KMS-11 (cell line): ENCODE results near the gene DACT2.

ENCODE experiments used
- H2AFZ ChIP-seq: fragments of 200-600 bp; sonication (generic); 2 replicates; pipeline ENCODE4 v1.6.1; 2016; ENCODE audit warnings: antibody characterized with exemption, mixed run types, low read depth
- H3K27ac ChIP-seq: fragments of 200-600 bp; sonication (generic); 2 replicates; pipeline ENCODE4 v1.6.1; 2016; ENCODE audit warnings: mild to moderate bottlenecking, mixed run types
- H3K27me3 ChIP-seq: fragments of 200-600 bp; sonication (generic); 2 replicates; pipeline ENCODE4 v1.6.1; 2017; ENCODE audit warnings: mild to moderate bottlenecking, low read depth, mixed run types, moderate library complexity; ENCODE audit not compliant: insufficient read depth
- H3K36me3 ChIP-seq: fragments of 200-600 bp; sonication (generic); 2 replicates; pipeline ENCODE4 v1.6.1; 2017; ENCODE audit warnings: mild to moderate bottlenecking, mixed run types; ENCODE audit not compliant: insufficient read depth
- H3K4me1 ChIP-seq: fragments of 200-600 bp; sonication (generic); 2 replicates; pipeline ENCODE4 v1.6.1; 2016; ENCODE audit warnings: mild to moderate bottlenecking, low read depth, mixed run types; ENCODE audit not compliant: poor library complexity, severe bottlenecking
- H3K4me2 ChIP-seq: fragments of 200-600 bp; sonication (generic); 2 replicates; pipeline ENCODE4 v1.7.0; 2016; ENCODE audit warnings: mild to moderate bottlenecking, mixed run types
- H3K4me3 ChIP-seq: fragments of 200-600 bp; sonication (generic); IDR thresholded peaks from 2 replicates; pipeline ENCODE4 v1.6.1; 2017; ENCODE audit warnings: low read depth, low read length, mixed read lengths; ENCODE audit not compliant: insufficient read depth
- H3K79me2 ChIP-seq: fragments of 200-600 bp; sonication (generic); 2 replicates; pipeline ENCODE4 v1.6.1; 2016; ENCODE audit warnings: low read depth, mixed run types; ENCODE audit not compliant: insufficient read depth
- H3K9ac ChIP-seq: fragments of 200-600 bp; sonication (generic); 2 replicates; pipeline ENCODE4 v1.6.1; 2016; ENCODE audit warnings: mild to moderate bottlenecking, mixed run types
- H4K20me1 ChIP-seq: fragments of 200-600 bp; sonication (generic); 2 replicates; pipeline ENCODE4 v1.6.1; 2016; ENCODE audit warnings: mild to moderate bottlenecking, mixed run types; ENCODE audit not compliant: insufficient read depth
- TF ChIP-seq, protein P1 (sequence below): fragments of 200-600 bp; sonication (generic); conservative IDR thresholded peaks from 2 replicates; pipeline ENCODE4 v1.6.1; 2017; ENCODE audit warnings: low read depth, mild to moderate bottlenecking, antibody characterized with exemption, low read length, moderate library complexity, mixed read lengths

The DACT2 gene

GRCh38 chr6:168275168-168275567 lies 44.4 kb downstream of the DACT2 start:
- Histone ChIP-seq H3K36me3 (no peaks in the 10 kb centered on the region), H3K27me3 (no peaks in the 10 kb centered on the region), H3K27ac (no peak overlapping the region), H3K4me1 (no peaks in the 10 kb centered on the region), H3K4me3 (no peak overlapping the region), H4K20me1 (no peaks in the 10 kb centered on the region), H3K79me2 (no peaks in the 10 kb centered on the region), H2AFZ (no peak overlapping the region), H3K9ac (no peak overlapping the region), H3K4me2 (no peak overlapping the region)
- TF ChIP-seq, protein P1, sequence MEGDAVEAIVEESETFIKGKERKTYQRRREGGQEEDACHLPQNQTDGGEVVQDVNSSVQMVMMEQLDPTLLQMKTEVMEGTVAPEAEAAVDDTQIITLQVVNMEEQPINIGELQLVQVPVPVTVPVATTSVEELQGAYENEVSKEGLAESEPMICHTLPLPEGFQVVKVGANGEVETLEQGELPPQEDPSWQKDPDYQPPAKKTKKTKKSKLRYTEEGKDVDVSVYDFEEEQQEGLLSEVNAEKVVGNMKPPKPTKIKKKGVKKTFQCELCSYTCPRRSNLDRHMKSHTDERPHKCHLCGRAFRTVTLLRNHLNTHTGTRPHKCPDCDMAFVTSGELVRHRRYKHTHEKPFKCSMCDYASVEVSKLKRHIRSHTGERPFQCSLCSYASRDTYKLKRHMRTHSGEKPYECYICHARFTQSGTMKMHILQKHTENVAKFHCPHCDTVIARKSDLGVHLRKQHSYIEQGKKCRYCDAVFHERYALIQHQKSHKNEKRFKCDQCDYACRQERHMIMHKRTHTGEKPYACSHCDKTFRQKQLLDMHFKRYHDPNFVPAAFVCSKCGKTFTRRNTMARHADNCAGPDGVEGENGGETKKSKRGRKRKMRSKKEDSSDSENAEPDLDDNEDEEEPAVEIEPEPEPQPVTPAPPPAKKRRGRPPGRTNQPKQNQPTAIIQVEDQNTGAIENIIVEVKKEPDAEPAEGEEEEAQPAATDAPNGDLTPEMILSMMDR = no peak

- Histone ChIP-seq H3K36me3 (no peaks in the 10 kb centered on the region), H3K27ac (no peak overlapping the region)
Measured at GRCh38 chr6:168274037-168274952, 45.3 kb downstream of the DACT2 start.

DNA sequence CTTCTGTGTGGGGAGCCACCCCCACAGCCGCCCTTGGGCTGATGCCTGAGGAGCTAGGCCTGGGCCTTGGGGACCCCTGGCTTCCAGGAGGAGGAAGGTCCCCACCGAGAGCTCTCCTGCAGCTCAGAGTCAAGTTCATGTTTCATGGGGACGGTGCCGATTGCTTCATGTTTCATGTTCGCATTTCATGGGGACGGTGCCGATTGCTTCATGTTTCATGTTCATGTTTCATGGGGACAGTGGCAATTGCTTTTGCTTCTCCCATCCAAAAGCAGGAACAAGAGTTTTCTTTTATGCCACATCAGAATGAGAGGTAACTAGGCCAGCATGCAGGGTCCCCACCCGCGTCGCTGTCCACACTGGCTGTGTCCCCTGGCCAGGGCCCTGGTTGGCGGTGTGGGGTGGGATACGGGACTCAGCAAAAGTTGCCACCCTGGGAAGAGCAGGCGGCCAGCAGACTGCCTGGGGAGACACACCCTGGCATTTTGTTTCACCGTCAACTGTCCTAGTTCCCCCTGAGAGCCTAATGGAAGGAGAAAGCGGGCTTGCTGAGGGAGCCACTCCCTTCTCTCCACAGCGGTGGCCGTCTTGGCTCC lies 46.0 kb downstream of the DACT2 start:
- H3K4me3 ChIP-seq = no peak overlapping the region
- H3K27ac ChIP-seq = no peak overlapping the region
- no peak overlapping the region for H3K9ac ChIP-seq
- H2AFZ ChIP-seq = no peak overlapping the region
- no peaks in the 10 kb centered on the region for H3K79me2 ChIP-seq
- TF ChIP-seq, protein P1 = no peak
- no peaks in the 10 kb centered on the region for H3K27me3 ChIP-seq
- no peaks in the 10 kb centered on the region for H3K4me1 ChIP-seq
- no peak overlapping the region for H3K4me2 ChIP-seq
- no peaks in the 10 kb centered on the region for H4K20me1 ChIP-seq
- H3K36me3 ChIP-seq = no peaks in the 10 kb centered on the region

More at GRCh38 chr6:168274037-168274952, 45.3 kb downstream of the DACT2 start:
- Histone ChIP-seq H3K4me3 (no peak overlapping the region), H3K4me1 (no peaks in the 10 kb centered on the region), H3K27me3 (no peaks in the 10 kb centered on the region), H3K9ac (no peak overlapping the region), H2AFZ (no peak overlapping the region), H3K4me2 (no peak overlapping the region), H4K20me1 (no peaks in the 10 kb centered on the region), H3K79me2 (no peaks in the 10 kb centered on the region)
- TF ChIP-seq, protein P1 = no peak

DNA sequence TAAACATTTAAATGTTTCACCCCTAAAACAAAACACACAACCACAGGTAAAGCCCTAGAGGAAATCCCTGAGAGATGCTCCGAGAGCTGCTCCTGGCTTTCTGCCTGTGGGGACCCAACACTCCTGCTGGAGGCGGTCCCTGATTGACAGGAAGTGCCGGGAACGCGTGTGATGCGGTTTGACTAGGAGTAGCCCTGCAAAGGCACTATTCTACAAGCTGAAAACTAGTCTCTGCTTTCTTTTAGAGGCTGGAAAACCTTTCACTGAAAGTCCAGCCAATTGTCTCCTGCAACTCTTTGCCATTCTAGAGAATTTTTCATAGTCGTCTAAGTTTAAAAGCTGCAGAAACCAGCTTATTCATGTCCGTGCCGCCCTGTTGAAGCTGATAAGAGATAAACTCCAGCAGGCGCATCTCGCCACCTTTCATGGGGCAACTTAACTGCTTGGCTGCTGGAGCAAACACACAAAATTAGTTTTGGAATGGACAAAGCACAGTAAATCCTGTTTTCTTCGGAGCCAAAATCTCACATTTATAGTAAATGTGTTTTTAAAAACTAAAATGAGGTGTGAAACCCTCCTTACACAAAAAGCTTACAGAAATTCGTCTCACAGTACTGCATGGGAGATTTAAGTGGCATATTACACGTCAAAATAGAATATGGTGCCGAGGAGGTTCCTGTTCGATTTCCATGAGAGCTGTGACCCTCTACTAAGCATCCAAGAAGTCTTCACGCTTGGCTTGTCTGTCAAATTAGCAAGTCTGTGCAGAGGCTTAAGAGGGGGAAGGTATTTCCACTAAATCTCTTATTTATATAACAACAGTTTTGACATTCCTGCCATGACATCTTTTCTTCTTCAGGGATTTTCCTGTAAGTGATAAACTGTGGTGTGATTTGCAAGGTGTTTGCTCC lies 46.9 kb downstream of the DACT2 start:
- Histone ChIP-seq H3K27me3 (no peaks in the 10 kb centered on the region), H3K4me2 (no peak overlapping the region), H3K4me1 (no peaks in the 10 kb centered on the region), H3K36me3 (no peaks in the 10 kb centered on the region), H3K27ac (no peak overlapping the region), H2AFZ (no peak overlapping the region), H3K9ac (no peak overlapping the region), H3K4me3 (no peak overlapping the region), H4K20me1 (no peaks in the 10 kb centered on the region), H3K79me2 (no peaks in the 10 kb centered on the region)
- TF ChIP-seq, protein P1 = no peak
